Endothelial cell of umbilical vein (primary cell): ENCODE data around the gene MAN2A1. TPM values are rescaled to one million over a fixed set of nuclear protein-coding genes. Genes with fewer than 3 reads are reported as not detected.

Experiments
- BruUV-seq: library from RNA; stranded (reverse); fragments of 400-500 nt; replicated peaks from 2 replicates; lab custom pipeline; 2021; lab: Mats Ljungman, UMichigan
- CTCF ChIA-PET: fragments of 300-600, 350-600 bp; sonication (Branson Sonifier 250); formaldehyde crosslinking; loops from one replicate; lab custom pipeline; 2021; ENCODE audit warnings: antibody characterized with exemption, inconsistent platforms; lab: Charles Lee
- POLR2A ChIA-PET: fragments of 300-600, 350-600 bp; sonication (Branson Sonifier 250); formaldehyde crosslinking; loops from one replicate; lab custom pipeline; 2021; ENCODE audit warnings: antibody characterized with exemption, inconsistent platforms; lab: Charles Lee
- DNase-seq: peaks from one replicate; pipeline ENCODE4 v3.0.0-alpha.2; 2011; ENCODE audit warnings: low read depth, low spot score
- FAIRE-seq: peaks from 2 replicates; lab custom pipeline; 2011; peaks lifted over from hg19 to GRCh38; lab: Jason Lieb, UNC
- H2AFZ ChIP-seq: 2 replicates; pipeline ENCODE4 v1.6.0; 2012; ENCODE audit warnings: low read depth, low read length, control low read depth, inconsistent platforms
- H3K27ac ChIP-seq: 2 replicates; pipeline ENCODE4 v1.5.1; 2011; ENCODE audit warnings: low read depth, mild to moderate bottlenecking, control low read depth, low read length, moderate library complexity; ENCODE audit not compliant: insufficient read depth
- H3K27me3 ChIP-seq, 2 experiments: 2 replicates each; pipeline versions ENCODE4 v1.6.0 to v1.6.1; 2011; ENCODE audit warnings: low read length in 2 of 2, mixed read lengths in 1 of 2; ENCODE audit not compliant: control insufficient read depth in 2 of 2, insufficient read depth in 2 of 2
- H3K36me3 ChIP-seq, 2 experiments: 2 replicates in 1 of 2; 3 replicates in 1 of 2; pipeline ENCODE4 v1.5.1; 2011; ENCODE audit warnings: low read length in 2 of 2, mild to moderate bottlenecking in 1 of 2, moderate library complexity in 1 of 2; ENCODE audit not compliant: control insufficient read depth in 2 of 2, insufficient read depth in 2 of 2; ENCODE audit errors: extremely low read depth in 1 of 2
- H3K4me1 ChIP-seq: 3 replicates; pipeline ENCODE4 v1.5.1; 2011; ENCODE audit warnings: mild to moderate bottlenecking, low read length; ENCODE audit not compliant: control insufficient read depth, insufficient read depth; ENCODE audit errors: extremely low read depth
- H3K4me2 ChIP-seq: 2 replicates; pipeline ENCODE4 v1.6.1; 2011; ENCODE audit warnings: low read length, control low read depth, mixed read lengths; ENCODE audit not compliant: insufficient read depth
- H3K4me3 ChIP-seq, 3 experiments: fragments of 200-600 bp in 1 of 3; sonication (generic), shearing (Covaris generic) in 1 of 3; replicated peaks in 1 of 3; 2 replicates each; pipeline ENCODE4 v1.5.1; 2011 to 2016; ENCODE audit warnings: control low read depth in 3 of 3, low read length in 3 of 3, mild to moderate bottlenecking in 2 of 3, inconsistent platforms in 1 of 3, low read depth in 1 of 3, moderate library complexity in 1 of 3; ENCODE audit not compliant: insufficient read depth in 1 of 3
- H3K79me2 ChIP-seq: 2 replicates; pipeline ENCODE4 v1.6.0; 2012; ENCODE audit warnings: low read length, inconsistent platforms; ENCODE audit not compliant: control insufficient read depth, insufficient read depth
- H3K9ac ChIP-seq: replicated peaks from 2 replicates; pipeline ENCODE3; 2011; ENCODE audit warnings: low read length, control low read depth; ENCODE audit not compliant: insufficient read depth; ENCODE audit errors: extremely low read depth
- H3K9me1 ChIP-seq: replicated peaks from 3 replicates; pipeline ENCODE4 v1.6.0; 2011; ENCODE audit warnings: mild to moderate bottlenecking, low read length; ENCODE audit not compliant: control insufficient read depth, insufficient read depth; ENCODE audit errors: extremely low read depth
- H3K9me3 ChIP-seq: replicated peaks from 2 replicates; pipeline ENCODE4 v1.5.1; 2012; ENCODE audit warnings: low read length, inconsistent platforms; ENCODE audit not compliant: control insufficient read depth, insufficient read depth
- H4K20me1 ChIP-seq: replicated peaks from 2 replicates; pipeline ENCODE3; 2011; ENCODE audit warnings: mild to moderate bottlenecking, low read length; ENCODE audit not compliant: control insufficient read depth, insufficient read depth; ENCODE audit errors: extremely low read depth
- CTCF ChIP-seq, 2 donors: IDR thresholded peaks; 1 replicate in 1 of 2; 2 replicates in 1 of 2; pipeline ENCODE4 v1.5.1; 2011; ENCODE audit warnings: low read length in 2 of 2, mild to moderate bottlenecking in 2 of 2, moderate library complexity in 2 of 2, control low read depth in 1 of 2, inconsistent platforms in 1 of 2, low read depth in 1 of 2; ENCODE audit not compliant: insufficient read depth in 1 of 2; ENCODE audit errors: extremely low read depth in 1 of 2
- EZH2 ChIP-seq: IDR thresholded peaks from 2 replicates; pipeline ENCODE4 v1.6.1; 2012; ENCODE audit warnings: borderline replicate concordance, low read depth, mild to moderate bottlenecking, moderate library complexity, low read length, inconsistent platforms; ENCODE audit not compliant: severe bottlenecking
- GATA2 ChIP-seq: IDR thresholded peaks from 2 replicates; pipeline ENCODE4 v1.7.0; 2011; ENCODE audit warnings: low read depth, mild to moderate bottlenecking, moderate library complexity, mixed read lengths, low read length; ENCODE audit not compliant: insufficient read length, insufficient read depth
- JUN ChIP-seq: IDR thresholded peaks from 2 replicates; pipeline ENCODE4 v1.6.1; 2011; ENCODE audit warnings: borderline replicate concordance, low read depth; ENCODE audit not compliant: insufficient read length, insufficient read depth
- MAX ChIP-seq: IDR thresholded peaks from 2 replicates; pipeline ENCODE4 v1.6.1; 2011; ENCODE audit not compliant: insufficient read depth, insufficient read length
- POLR2AphosphoS5 ChIP-seq: IDR thresholded peaks from 2 replicates; pipeline ENCODE4 v1.6.1; 2012; ENCODE audit warnings: low read depth, mild to moderate bottlenecking, control low read depth, low read length, moderate library complexity; ENCODE audit not compliant: insufficient read depth
- dilution Hi-C: fragments of 300-500 bp; cut with MboI; formaldehyde crosslinking; loops from one replicate; pipeline ENCODE4 v1.15.0; 2019; ENCODE audit warnings: low sequenced_read_pairs; ENCODE audit not compliant: extremely low pct_ligation_motif_present
- intact Hi-C: fragments of 100-400 bp; cut with micrococcal nuclease; formaldehyde crosslinking; loops from one replicate; pipeline ENCODE4 v1.10.0; 2022
- polyA plus RNA-seq, 4 experiments: library from polyadenylated mRNA; depleted of rRNA in 3 of 4; stranded (reverse) in 3 of 4; unstranded in 1 of 4; fragments of >200 nt; gene quantifications; 2 replicates each; pipeline versions ENCODE4 v1.2.1 to v1.2.3, GENCODE V29; 2011 to 2012; ENCODE audit warnings: missing spikeins in 1 of 4
- total RNA-seq: library from RNA; stranded (reverse); gene quantifications from 2 replicates; pipeline ENCODE4 v1.2.3, GENCODE V29; 2021

Gene MAN2A1
- total and polyA plus RNA-seq, 2 donors (not counting 3 experiments of a cell fraction or from before 2014, with no cell fraction given): 20.8 to 54.8 TPM

GRCh38 chr5:109903061-109903460 lies 213.3 kb downstream of the MAN2A1 start:
- Histone ChIP-seq H3K36me3 (no peaks in the 10 kb centered on the region), H3K4me2 (no peak overlapping the region), H3K4me3 (no peak overlapping the region), H3K9me1 (no peaks in the 10 kb centered on the region), H2AFZ (no peak overlapping the region), H3K27ac (no peak overlapping the region), H3K4me1 (no peaks in the 10 kb centered on the region), H4K20me1 (no peaks in the 10 kb centered on the region), H3K27me3 (peaks cover 0 to 5% of the 10 kb centered on the region in 2 experiments), H3K79me2 (no peaks in the 10 kb centered on the region), H3K9ac (no peak overlapping the region), H3K9me3 (no peaks in the 10 kb centered on the region)
- no peak for TF ChIP-seq CTCF (IDR thresholded peaks at IDR 0.05; ENCODE audit: extremely low read depth in 1 of 2, insufficient read depth in 1 of 2, low read depth in 1 of 2, low read length in 2 of 2)
- TF ChIP-seq MAX: no peak
- no peak for TF ChIP-seq GATA2
- no peak for TF ChIP-seq EZH2
- FAIRE-seq (no peak), DNase-seq (no peak)
- POLR2A ChIA-PET: no interaction called here
- intact Hi-C loops (no loop called here), dilution Hi-C loops (no loop called here)
- BruUV-seq: no TSS peak
- CTCF ChIA-PET: no interaction called here

- no peak overlapping the region for H3K4me2 ChIP-seq
- dilution Hi-C loops (no loop called here), intact Hi-C loops (no loop called here)
- no peak for TF ChIP-seq GATA2
- TF ChIP-seq CTCF (IDR thresholded peaks at IDR 0.05; ENCODE audit: extremely low read depth in 1 of 2, insufficient read depth in 1 of 2, low read depth in 1 of 2, low read length in 2 of 2): no peak
- TF ChIP-seq JUN: no peak
- no peak for TF ChIP-seq POLR2AphosphoS5
- no TSS peak for BruUV-seq
- ChIA-PET CTCF (interaction anchor here (0.7 to 0.9 kb wide), 2 partner anchors 10 to 12 kb away, joined by 3 read pairs; no protein-coding TSS in a partner anchor), POLR2A (no interaction called here)
- H3K9me3 ChIP-seq: no peaks in the 10 kb centered on the region
- no peaks in the 10 kb centered on the region for H4K20me1 ChIP-seq
- FAIRE-seq (no peak), DNase-seq (no peak)
- H3K9ac ChIP-seq: no peak overlapping the region
- no peak overlapping the region for H2AFZ ChIP-seq
- H3K36me3 ChIP-seq: no peaks in the 10 kb centered on the region
- no peak overlapping the region for H3K4me3 ChIP-seq
- H3K9me1 ChIP-seq: no peaks in the 10 kb centered on the region
- H3K79me2 ChIP-seq: no peaks in the 10 kb centered on the region
- no peak overlapping the region for H3K27ac ChIP-seq
- peaks cover 0 to 8% of the 10 kb centered on the region in 2 experiments for H3K27me3 ChIP-seq
- no peaks in the 10 kb centered on the region for H3K4me1 ChIP-seq
Measured at GRCh38 chr5:109905906-109906305, 216.2 kb downstream of the MAN2A1 start.
